MM.1S (cell line): ENCODE results near the gene SHISA9.

Experiments
- DNase-seq: peaks from one replicate; pipeline ENCODE4 v3.0.0-alpha.2; 2015
- H2AFZ ChIP-seq: fragments of 300-600 bp; sonication (generic); 2 replicates; pipeline ENCODE4 v1.6.0; 2016; ENCODE audit warnings: antibody characterized with exemption, low read length
- H3F3A ChIP-seq: fragments of 300-600 bp; sonication (generic); 2 replicates; pipeline ENCODE4 v1.6.1; 2016; ENCODE audit warnings: mild to moderate bottlenecking, antibody characterized with exemption, low read length, moderate library complexity, mixed read lengths; ENCODE audit not compliant: insufficient read depth
- H3K27ac ChIP-seq: fragments of 300-600 bp; sonication (generic); 2 replicates; pipeline ENCODE4 v1.5.1; 2016; ENCODE audit warnings: mild to moderate bottlenecking, low read length
- H3K27me3 ChIP-seq: fragments of 300-600 bp; sonication (generic); replicated peaks from 2 replicates; pipeline ENCODE4 v1.6.0; 2016; ENCODE audit warnings: low read length; ENCODE audit not compliant: insufficient read depth
- H3K36me3 ChIP-seq: fragments of 300-600 bp; sonication (generic); replicated peaks from 2 replicates; pipeline ENCODE4 v1.6.1; 2016; ENCODE audit warnings: mild to moderate bottlenecking, low read length, mixed read lengths; ENCODE audit not compliant: insufficient read depth
- H3K4me1 ChIP-seq: fragments of 300-600 bp; sonication (generic); 2 replicates; pipeline ENCODE4 v1.6.1; 2016; ENCODE audit warnings: low read length, mixed read lengths
- H3K4me2 ChIP-seq: fragments of 300-600 bp; sonication (generic); 2 replicates; pipeline ENCODE4 v1.6.0; 2016; ENCODE audit warnings: low read depth, low read length
- H3K4me3 ChIP-seq: fragments of 300-600 bp; sonication (generic); 2 replicates; pipeline ENCODE4 v1.5.1; 2016; ENCODE audit warnings: low read length, mixed read lengths
- H3K79me2 ChIP-seq: fragments of 300-600 bp; sonication (generic); 2 replicates; pipeline ENCODE4 v1.6.1; 2016; ENCODE audit warnings: mixed run types, low read length, mixed read lengths
- H3K9ac ChIP-seq: fragments of 300-600 bp; sonication (generic); 2 replicates; pipeline ENCODE4 v1.6.1; 2016; ENCODE audit warnings: low read length, mixed read lengths
- H3K9me2 ChIP-seq: fragments of 300-600 bp; sonication (generic); replicated peaks from 2 replicates; pipeline ENCODE4 v1.6.1; 2016; ENCODE audit warnings: mild to moderate bottlenecking, low read length, mixed read lengths; ENCODE audit not compliant: insufficient read depth
- H3K9me3 ChIP-seq: fragments of 300-600 bp; sonication (generic); replicated peaks from 2 replicates; pipeline ENCODE4 v1.6.1; 2016; ENCODE audit warnings: mild to moderate bottlenecking, low read length, mixed read lengths; ENCODE audit not compliant: insufficient read depth
- H4K20me1 ChIP-seq: fragments of 300-600 bp; sonication (generic); 2 replicates; pipeline ENCODE4 v1.6.1; 2016; ENCODE audit warnings: mild to moderate bottlenecking, low read length, moderate library complexity, mixed read lengths; ENCODE audit not compliant: insufficient read depth
- EZH2 ChIP-seq: fragments of 300-600 bp; sonication (generic); optimal IDR thresholded peaks from 2 replicates; pipeline ENCODE3; 2017; ENCODE audit warnings: low read depth, mild to moderate bottlenecking, antibody characterized with exemption, low read length, mixed read lengths
- EZH2phosphoT487 ChIP-seq: fragments of 300-600 bp; sonication (generic); IDR thresholded peaks from 2 replicates; pipeline ENCODE4 v1.6.1; 2018; ENCODE audit warnings: antibody characterized with exemption, low read length
- TF ChIP-seq, protein P1 (sequence below): fragments of 300-600 bp; sonication (generic); IDR thresholded peaks from 2 replicates; pipeline ENCODE4 v1.5.1; 2016; ENCODE audit warnings: antibody characterized with exemption, low read length, mixed read lengths

SHISA9 gene

DNA sequence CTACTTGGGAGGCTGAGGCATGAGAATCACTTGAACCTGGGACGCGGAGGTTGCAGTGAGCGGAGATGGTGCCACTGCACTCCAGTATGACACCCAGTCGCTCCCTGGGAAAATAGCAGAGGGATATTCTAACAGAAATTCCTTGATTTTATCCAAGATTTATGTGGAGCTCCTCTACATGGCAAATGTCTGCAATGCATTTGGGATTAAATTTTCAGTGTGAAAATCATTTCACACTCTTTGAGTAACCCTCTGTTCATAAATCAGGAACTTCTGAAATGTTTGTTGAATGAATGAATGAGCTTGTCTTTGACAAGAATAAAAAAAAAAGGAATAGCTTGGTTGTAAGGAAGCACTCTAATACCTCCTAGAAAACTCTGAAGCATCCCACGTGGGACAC lies 305.8 kb downstream of the SHISA9 start:
- H3K27ac ChIP-seq, result no peak overlapping the region
- no peaks in the 10 kb centered on the region for H3K9me2 ChIP-seq
- H3K4me2 ChIP-seq, result no peak overlapping the region
- DNase-seq, result no peak
- H3K36me3 ChIP-seq, result no peaks in the 10 kb centered on the region
- H3F3A ChIP-seq, result no peaks in the 10 kb centered on the region
- H3K79me2 ChIP-seq, result no peaks in the 10 kb centered on the region
- no peak overlapping the region for H3K4me3 ChIP-seq
- H3K4me1 ChIP-seq, result no peaks in the 10 kb centered on the region
- no peaks in the 10 kb centered on the region for H3K9me3 ChIP-seq
- H2AFZ ChIP-seq, result no peak overlapping the region
- no peaks in the 10 kb centered on the region for H4K20me1 ChIP-seq
- H3K9ac ChIP-seq, result no peak overlapping the region
- no peaks in the 10 kb centered on the region for H3K27me3 ChIP-seq
- TF ChIP-seq, protein P1, sequence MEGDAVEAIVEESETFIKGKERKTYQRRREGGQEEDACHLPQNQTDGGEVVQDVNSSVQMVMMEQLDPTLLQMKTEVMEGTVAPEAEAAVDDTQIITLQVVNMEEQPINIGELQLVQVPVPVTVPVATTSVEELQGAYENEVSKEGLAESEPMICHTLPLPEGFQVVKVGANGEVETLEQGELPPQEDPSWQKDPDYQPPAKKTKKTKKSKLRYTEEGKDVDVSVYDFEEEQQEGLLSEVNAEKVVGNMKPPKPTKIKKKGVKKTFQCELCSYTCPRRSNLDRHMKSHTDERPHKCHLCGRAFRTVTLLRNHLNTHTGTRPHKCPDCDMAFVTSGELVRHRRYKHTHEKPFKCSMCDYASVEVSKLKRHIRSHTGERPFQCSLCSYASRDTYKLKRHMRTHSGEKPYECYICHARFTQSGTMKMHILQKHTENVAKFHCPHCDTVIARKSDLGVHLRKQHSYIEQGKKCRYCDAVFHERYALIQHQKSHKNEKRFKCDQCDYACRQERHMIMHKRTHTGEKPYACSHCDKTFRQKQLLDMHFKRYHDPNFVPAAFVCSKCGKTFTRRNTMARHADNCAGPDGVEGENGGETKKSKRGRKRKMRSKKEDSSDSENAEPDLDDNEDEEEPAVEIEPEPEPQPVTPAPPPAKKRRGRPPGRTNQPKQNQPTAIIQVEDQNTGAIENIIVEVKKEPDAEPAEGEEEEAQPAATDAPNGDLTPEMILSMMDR, result no peak
- TF ChIP-seq EZH2 (no peak), EZH2phosphoT487 (no peak)

DNA sequence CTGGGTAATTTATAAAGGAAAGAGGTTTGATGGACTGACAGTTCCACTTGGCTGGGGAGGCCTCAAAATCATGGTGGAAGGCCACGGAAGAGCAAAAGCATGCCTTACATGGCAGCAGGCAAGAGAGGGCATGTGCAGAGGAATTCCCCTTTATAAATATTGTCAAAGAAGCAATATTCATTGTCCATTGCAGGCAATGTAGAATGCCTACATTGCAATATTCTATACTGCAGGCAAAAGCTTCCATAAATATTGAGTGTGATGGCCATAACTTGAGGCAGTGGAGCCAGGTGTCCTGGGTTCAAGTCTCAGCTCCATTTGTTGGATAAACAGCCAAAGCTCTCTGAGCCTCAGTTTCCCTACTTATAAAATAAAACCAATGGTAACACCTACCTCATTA lies 322.3 kb downstream of the SHISA9 start:
- no peaks in the 10 kb centered on the region for H3K9me2 ChIP-seq
- H3K79me2 ChIP-seq, result no peaks in the 10 kb centered on the region
- H3K4me1 ChIP-seq, result no peaks in the 10 kb centered on the region
- H3K36me3 ChIP-seq, result no peaks in the 10 kb centered on the region
- H2AFZ ChIP-seq, result no peak overlapping the region
- H3F3A ChIP-seq, result no peaks in the 10 kb centered on the region
- no peak for TF ChIP-seq EZH2phosphoT487
- TF ChIP-seq, protein P1, result no peak
- TF ChIP-seq EZH2, result no peak
- no peak overlapping the region for H3K4me2 ChIP-seq
- H3K9ac ChIP-seq, result no peak overlapping the region
- H3K9me3 ChIP-seq, result no peaks in the 10 kb centered on the region
- no peaks in the 10 kb centered on the region for H3K27me3 ChIP-seq
- DNase-seq, result no peak
- no peaks in the 10 kb centered on the region for H4K20me1 ChIP-seq
- H3K27ac ChIP-seq, result no peak overlapping the region
- no peak overlapping the region for H3K4me3 ChIP-seq

DNA sequence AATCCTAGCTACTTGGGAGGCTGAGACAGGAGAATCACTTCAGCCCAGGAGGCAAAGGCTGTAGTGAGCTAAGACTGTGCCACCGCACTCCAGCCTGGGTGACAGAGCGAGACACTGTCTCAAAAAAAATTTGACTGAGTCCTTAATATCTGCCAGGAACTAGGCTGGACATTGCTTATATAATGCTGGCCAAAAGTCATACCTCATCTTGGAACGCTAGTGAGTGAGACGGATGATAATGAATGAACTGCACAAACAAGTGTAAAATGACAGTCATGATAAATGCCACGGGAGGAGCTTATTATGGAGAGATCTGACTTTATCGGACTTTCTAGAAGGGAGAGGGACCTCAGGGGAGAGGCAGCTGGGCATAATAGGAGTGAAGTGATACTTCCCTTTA lies 327.6 kb downstream of the SHISA9 start:
- TF ChIP-seq, protein P1, result no peak
- TF ChIP-seq EZH2 (no peak), EZH2phosphoT487 (no peak)
- no peak for DNase-seq
- no peaks in the 10 kb centered on the region for H4K20me1 ChIP-seq
- no peak overlapping the region for H3K4me2 ChIP-seq
- no peak overlapping the region for H2AFZ ChIP-seq
- no peaks in the 10 kb centered on the region for H3K36me3 ChIP-seq
- H3K4me1 ChIP-seq, result no peaks in the 10 kb centered on the region
- H3F3A ChIP-seq, result no peaks in the 10 kb centered on the region
- H3K79me2 ChIP-seq, result no peaks in the 10 kb centered on the region
- no peaks in the 10 kb centered on the region for H3K9me2 ChIP-seq
- H3K9me3 ChIP-seq, result no peaks in the 10 kb centered on the region
- H3K27ac ChIP-seq, result no peak overlapping the region
- no peak overlapping the region for H3K9ac ChIP-seq
- no peak overlapping the region for H3K4me3 ChIP-seq
- H3K27me3 ChIP-seq, result no peaks in the 10 kb centered on the region

DNA sequence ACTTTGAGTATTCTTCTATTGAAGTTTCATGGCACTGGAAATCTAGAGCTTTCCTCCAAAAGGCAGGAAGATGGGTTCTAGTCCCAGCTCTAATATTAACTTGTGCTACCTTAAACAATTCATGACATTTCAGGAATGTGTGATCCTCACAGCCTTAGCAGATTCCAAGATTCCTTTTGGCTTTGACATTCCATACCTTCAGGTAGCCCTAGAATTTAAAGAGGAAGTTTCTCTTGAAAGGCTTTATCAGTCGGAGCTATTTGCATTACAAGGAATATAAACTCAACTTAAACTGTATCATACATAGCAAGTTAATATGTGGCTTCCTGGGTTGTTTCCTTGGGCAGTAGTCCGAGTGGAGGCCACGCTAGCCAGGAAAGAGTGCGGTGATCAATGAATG lies 330.0 kb downstream of the SHISA9 start:
- H3K4me1 ChIP-seq, result no peaks in the 10 kb centered on the region
- H3F3A ChIP-seq, result no peaks in the 10 kb centered on the region
- H3K27me3 ChIP-seq, result no peaks in the 10 kb centered on the region
- no peaks in the 10 kb centered on the region for H3K9me2 ChIP-seq
- TF ChIP-seq EZH2phosphoT487, result no peak
- H4K20me1 ChIP-seq, result no peaks in the 10 kb centered on the region
- H3K4me2 ChIP-seq, result no peak overlapping the region
- no peak overlapping the region for H3K27ac ChIP-seq
- no peak overlapping the region for H2AFZ ChIP-seq
- no peaks in the 10 kb centered on the region for H3K36me3 ChIP-seq
- H3K79me2 ChIP-seq, result no peaks in the 10 kb centered on the region
- no peak for DNase-seq
- no peaks in the 10 kb centered on the region for H3K9me3 ChIP-seq
- no peak overlapping the region for H3K9ac ChIP-seq
- no peak overlapping the region for H3K4me3 ChIP-seq
